Right lobe of liver (tissue), 6 donors: ENCODE results near the gene RBM38. TPM values are rescaled to one million over a fixed set of nuclear protein-coding genes. Genes with fewer than 3 reads are reported as not detected.

ENCODE experiments used
- ATAC-seq, 4 donors: fragments of 200-7000 bp; cut with Tn5 transposase; one replicate each; pipeline ENCODE4 v1.9.1; 2020; ENCODE audit warnings: mild to moderate bottlenecking in 4 of 4, moderate library complexity in 4 of 4
- DNase-seq, 3 donors: peaks; one replicate each; pipeline ENCODE4 v3.0.0-alpha.2; 2020
- H3K27ac ChIP-seq, 3 donors: fragments of 200-600 bp; one replicate each; pipeline ENCODE4 v1.8.0; 2022
- H3K27me3 ChIP-seq, 2 donors: fragments of 200-600 bp; one replicate each; pipeline ENCODE4 v1.8.0; 2022
- H3K36me3 ChIP-seq, 4 donors: fragments of 200-600 bp; sonication (generic) in 1 of 4; one replicate each; pipeline versions ENCODE4 v1.5.1 to v1.8.0; 2017 to 2022; ENCODE audit warnings: control low read depth in 1 of 4
- H3K4me1 ChIP-seq, 4 donors: fragments of 200-600 bp; sonication (generic) in 1 of 4; one replicate each; pipeline versions ENCODE4 v1.5.1 to v1.8.0; 2017 to 2022; ENCODE audit warnings: control low read depth in 1 of 4
- H3K4me3 ChIP-seq, 3 donors: fragments of 200-600 bp; one replicate each; pipeline ENCODE4 v1.8.0; 2022
- H3K9me3 ChIP-seq, 4 donors: fragments of 200-600 bp; sonication (generic) in 1 of 4; one replicate each; pipeline versions ENCODE4 v1.5.1 to v1.8.0; 2017 to 2022; ENCODE audit warnings: control low read depth in 1 of 4
- CTCF ChIP-seq, 4 donors: fragments of 200-600 bp in 3 of 4; fragments of 450-650 bp in 1 of 4; IDR thresholded peaks; one replicate each; pipeline versions ENCODE4 v1.5.1 to v1.8.0; 2016 to 2022; ENCODE audit warnings: antibody characterized with exemption in 4 of 4, mild to moderate bottlenecking in 2 of 4
- POLR2A ChIP-seq: fragments of 450-650 bp; IDR thresholded peaks from one replicate; pipeline ENCODE4 v1.6.1; 2017; ENCODE audit warnings: antibody characterized with exemption, mild to moderate bottlenecking
- WGBS: methylation state at CpG from one replicate; pipeline ENCODE4 v1.1.6; 2018; ENCODE audit warnings: low coverage, low lambda C conversion rate; ENCODE audit not compliant: insufficient coverage; ENCODE audit errors: missing lambda C conversion rate; 5-methylcytosine and 5-hydroxymethylcytosine counted together
- intact Hi-C, 2 donors: fragments of 100-400 bp; cut with DNase I; formaldehyde crosslinking; loops; one replicate each; pipeline versions ENCODE4 v1.11.2 to v1.14.1; 2022
- total RNA-seq, 6 experiments: library from RNA; depleted of rRNA in 2 of 6; stranded (reverse); fragments of >200 nt in 2 of 6; fragmentation: NEBNext Ultra II Directional in 3 of 6; extraction: Animal tissue kit (Norgen Biotek cat#: 25700) in 3 of 6; gene quantifications; one replicate each; pipeline versions ENCODE4 v1.1.0 to v1.2.4, GENCODE V29; 2016 to 2023
- donor health status: DM: no; HTN: yes; CAD: no.
- donor health status: DM: no; HTN: no; CAD: no.
- donor health status: DM: no; HTN: no; CAD: no.
- donor health status: DM: no; HTN: yes; CAD: no.
- donor health status: DM: no; HTN: yes; CAD: no.

The RBM38 gene
- total RNA-seq, 6 experiments from 2014 or later: 3.9 to 16.9 (median 9.6) TPM

- H3K4me1 ChIP-seq: peaks cover 0 to 10% (median 2%) of the 10 kb centered on the region in 4 donors
- 56% methylated on average over 5 of the region's 20 CpGs for WGBS
Measured at GRCh38 chr20:57420571-57421252, 29.5 kb downstream of the RBM38 start.

DNA sequence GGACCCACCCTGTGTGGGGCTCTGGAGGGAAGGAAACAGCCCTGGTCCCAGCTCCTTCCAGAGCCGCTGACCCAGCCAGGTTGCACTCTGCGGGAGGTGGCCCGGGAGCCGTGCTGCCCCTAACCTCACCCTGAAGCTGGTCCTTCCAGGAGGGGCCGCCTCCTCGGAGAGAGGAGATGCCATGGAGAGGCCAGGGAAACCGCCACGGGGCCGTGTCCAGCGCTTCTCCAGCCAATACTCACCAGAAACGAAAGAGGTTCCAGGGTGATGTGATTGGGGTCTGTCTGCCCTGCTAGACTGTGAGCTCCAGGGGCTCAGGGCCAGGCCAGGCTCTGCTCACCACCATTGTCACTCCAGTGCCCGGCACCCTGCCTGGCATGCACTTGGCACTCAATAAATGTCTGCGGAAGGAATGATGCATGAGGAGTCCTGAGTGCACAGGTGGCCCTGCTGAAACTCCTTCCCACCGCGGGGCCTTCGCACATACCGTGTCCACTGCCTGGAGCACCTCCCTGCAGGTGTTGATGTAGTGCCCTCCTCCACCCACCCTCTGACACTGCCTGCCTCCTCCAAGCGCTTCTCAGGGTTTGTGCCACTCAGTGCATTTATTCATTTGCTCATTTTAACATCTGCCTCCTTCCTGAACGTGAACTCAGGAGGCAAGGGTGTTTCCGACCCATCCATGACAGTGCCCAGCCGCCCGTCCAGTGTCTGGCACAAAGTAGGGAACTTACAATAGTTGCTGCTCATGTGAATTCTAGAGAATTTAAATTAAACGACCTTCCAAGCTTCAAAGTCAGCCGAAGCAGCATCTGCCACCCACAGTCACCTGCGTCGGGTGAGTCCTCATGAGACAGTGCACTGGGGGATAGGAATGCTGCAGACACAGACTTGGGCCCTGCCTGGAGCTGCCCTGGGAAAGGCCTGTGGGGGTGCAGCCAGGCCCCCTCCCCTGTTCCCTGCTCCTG, 30.3 kb downstream of the RBM38 start:
- Histone ChIP-seq H3K4me1 (peaks cover 0 to 10% (median 2%) of the 10 kb centered on the region in 4 donors), H3K4me3 (no peak overlapping the region), H3K27ac (no peak overlapping the region), H3K36me3 (no peaks in the 10 kb centered on the region), H3K9me3 (no peaks in the 10 kb centered on the region), H3K27me3 (no peaks in the 10 kb centered on the region)
- WGBS: 85% methylated on average over 10 of the region's 26 CpGs
- peak in 1 of 4 donors; percentile 8 for ATAC-seq
- TF ChIP-seq CTCF (IDR thresholded peaks at IDR 0.05) (no peak), POLR2A (no peak)
- DNase-seq: peak in 1 of 3 donors; percentile 42
- intact Hi-C loops: no loop called here

More at GRCh38 chr20:57420571-57421252, 29.5 kb downstream of the RBM38 start:
- DNase-seq (no peak), ATAC-seq (peak in 1 of 4 donors; percentile 7)
- no peak overlapping the region for H3K4me3 ChIP-seq
- no peaks in the 10 kb centered on the region for H3K9me3 ChIP-seq
- H3K27ac ChIP-seq: no peak overlapping the region
- no peaks in the 10 kb centered on the region for H3K27me3 ChIP-seq
- no peak for TF ChIP-seq CTCF (IDR thresholded peaks at IDR 0.05)
- TF ChIP-seq POLR2A: no peak
- H3K36me3 ChIP-seq: no peaks in the 10 kb centered on the region
- intact Hi-C loops: no loop called here

DNA sequence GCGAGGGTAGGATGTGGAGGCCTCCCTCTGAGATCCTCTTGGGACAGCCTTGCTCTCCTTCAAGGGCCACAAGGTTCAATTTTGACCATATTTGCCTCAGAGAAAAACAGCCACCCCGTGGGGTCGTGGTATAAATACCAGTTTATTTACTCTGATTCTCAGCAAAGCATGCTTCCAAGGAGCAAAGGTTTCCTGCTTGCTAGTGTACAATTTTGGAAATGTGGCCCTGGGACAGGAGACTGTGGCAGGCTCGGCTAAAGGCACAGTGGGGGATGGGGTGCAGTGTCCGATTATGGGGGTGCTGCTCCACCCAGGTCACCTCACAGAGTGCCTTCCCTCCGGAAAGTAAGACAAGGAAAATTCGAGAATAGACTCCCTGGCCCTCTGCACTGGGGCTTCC, 31.1 kb downstream of the RBM38 start:
- no peak for DNase-seq
- intact Hi-C loops: no loop called here
- ATAC-seq: peak; percentile 34 to 48 (median 46)

More for the DNA sequence above, 31.1 kb downstream of the RBM38 start:
- Histone ChIP-seq H3K36me3 (no peaks in the 10 kb centered on the region), H3K9me3 (no peaks in the 10 kb centered on the region), H3K4me1 (peaks cover 0 to 10% (median 2%) of the 10 kb centered on the region in 4 donors), H3K27me3 (no peaks in the 10 kb centered on the region), H3K27ac (no peak overlapping the region), H3K4me3 (no peak overlapping the region)
- 16% methylated on average over 3 of the region's 7 CpGs for WGBS
- TF ChIP-seq CTCF (IDR thresholded peaks at IDR 0.05): no peak
- TF ChIP-seq POLR2A: no peak
